ENCODE data around the gene PVR.

PVR gene

DNA sequence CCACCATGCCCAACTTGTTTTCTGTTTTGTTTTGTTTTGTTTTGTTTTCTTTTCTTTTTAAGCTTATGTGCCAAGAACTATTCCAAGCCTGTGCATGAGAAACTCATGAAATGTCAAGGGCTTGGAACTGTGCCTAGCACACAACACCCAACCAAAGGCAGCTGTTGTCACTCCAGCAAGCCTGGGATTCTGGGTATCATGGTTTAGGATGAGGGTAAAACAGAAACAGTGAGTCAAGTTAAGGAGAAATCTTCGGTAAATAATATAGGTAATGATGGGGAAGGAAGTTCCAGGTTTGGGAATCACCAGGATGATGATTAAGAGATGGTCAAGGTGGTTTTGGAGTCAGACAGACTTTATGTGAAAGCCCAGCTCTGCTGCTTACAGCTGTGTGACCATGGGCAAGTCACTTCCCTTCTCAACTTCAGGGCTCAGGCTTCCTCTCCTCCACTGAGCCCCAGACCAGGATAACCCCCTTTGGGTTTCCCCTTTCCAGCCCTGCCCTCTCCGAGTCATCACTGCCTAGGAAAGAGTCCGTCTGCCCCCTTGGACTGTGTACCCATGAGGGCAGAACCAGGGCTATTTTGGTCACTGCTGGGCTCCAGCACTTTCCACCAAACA is 5.0 kb downstream of the PVR start:
- Histone ChIP-seq H3K36me3 (ENCODE audit: control insufficient read depth in 2 of 2, insufficient read depth in 1 of 2, low read length in 2 of 2) (peaks cover 57 to 64% of the 10 kb centered on the region in 2 experiments), H3K27ac (ENCODE audit: extremely low read depth, low read depth, low read length) (no peak overlapping the region)

More for the DNA sequence above, 5.0 kb downstream of the PVR start:
- Histone ChIP-seq H3K9me3 (ENCODE audit: control insufficient read depth, insufficient read depth, low read depth, low read length) (no peaks in the 10 kb centered on the region), H3K4me3 (ENCODE audit: low read depth, low read length) (no peak overlapping the region), H3K4me1 (ENCODE audit: control insufficient read depth, insufficient read depth, low read length) (no peaks in the 10 kb centered on the region)
- POLR2A ChIA-PET, result no interaction called here
- TF ChIP-seq, protein P1, sequence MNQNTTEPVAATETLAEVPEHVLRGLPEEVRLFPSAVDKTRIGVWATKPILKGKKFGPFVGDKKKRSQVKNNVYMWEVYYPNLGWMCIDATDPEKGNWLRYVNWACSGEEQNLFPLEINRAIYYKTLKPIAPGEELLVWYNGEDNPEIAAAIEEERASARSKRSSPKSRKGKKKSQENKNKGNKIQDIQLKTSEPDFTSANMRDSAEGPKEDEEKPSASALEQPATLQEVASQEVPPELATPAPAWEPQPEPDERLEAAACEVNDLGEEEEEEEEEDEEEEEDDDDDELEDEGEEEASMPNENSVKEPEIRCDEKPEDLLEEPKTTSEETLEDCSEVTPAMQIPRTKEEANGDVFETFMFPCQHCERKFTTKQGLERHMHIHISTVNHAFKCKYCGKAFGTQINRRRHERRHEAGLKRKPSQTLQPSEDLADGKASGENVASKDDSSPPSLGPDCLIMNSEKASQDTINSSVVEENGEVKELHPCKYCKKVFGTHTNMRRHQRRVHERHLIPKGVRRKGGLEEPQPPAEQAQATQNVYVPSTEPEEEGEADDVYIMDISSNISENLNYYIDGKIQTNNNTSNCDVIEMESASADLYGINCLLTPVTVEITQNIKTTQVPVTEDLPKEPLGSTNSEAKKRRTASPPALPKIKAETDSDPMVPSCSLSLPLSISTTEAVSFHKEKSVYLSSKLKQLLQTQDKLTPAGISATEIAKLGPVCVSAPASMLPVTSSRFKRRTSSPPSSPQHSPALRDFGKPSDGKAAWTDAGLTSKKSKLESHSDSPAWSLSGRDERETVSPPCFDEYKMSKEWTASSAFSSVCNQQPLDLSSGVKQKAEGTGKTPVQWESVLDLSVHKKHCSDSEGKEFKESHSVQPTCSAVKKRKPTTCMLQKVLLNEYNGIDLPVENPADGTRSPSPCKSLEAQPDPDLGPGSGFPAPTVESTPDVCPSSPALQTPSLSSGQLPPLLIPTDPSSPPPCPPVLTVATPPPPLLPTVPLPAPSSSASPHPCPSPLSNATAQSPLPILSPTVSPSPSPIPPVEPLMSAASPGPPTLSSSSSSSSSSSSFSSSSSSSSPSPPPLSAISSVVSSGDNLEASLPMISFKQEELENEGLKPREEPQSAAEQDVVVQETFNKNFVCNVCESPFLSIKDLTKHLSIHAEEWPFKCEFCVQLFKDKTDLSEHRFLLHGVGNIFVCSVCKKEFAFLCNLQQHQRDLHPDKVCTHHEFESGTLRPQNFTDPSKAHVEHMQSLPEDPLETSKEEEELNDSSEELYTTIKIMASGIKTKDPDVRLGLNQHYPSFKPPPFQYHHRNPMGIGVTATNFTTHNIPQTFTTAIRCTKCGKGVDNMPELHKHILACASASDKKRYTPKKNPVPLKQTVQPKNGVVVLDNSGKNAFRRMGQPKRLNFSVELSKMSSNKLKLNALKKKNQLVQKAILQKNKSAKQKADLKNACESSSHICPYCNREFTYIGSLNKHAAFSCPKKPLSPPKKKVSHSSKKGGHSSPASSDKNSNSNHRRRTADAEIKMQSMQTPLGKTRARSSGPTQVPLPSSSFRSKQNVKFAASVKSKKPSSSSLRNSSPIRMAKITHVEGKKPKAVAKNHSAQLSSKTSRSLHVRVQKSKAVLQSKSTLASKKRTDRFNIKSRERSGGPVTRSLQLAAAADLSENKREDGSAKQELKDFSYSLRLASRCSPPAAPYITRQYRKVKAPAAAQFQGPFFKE (tag by site-specific recombination; IDR thresholded peaks at IDR 0.05; ENCODE audit: borderline replicate concordance), result no peak
- TF ChIP-seq ZNF792 (tag by site-specific recombination; IDR thresholded peaks at IDR 0.05) (no peak), ZNF677 (tag by site-specific recombination; IDR thresholded peaks at IDR 0.05) (no peak), ZNF37A (tag by site-specific recombination; IDR thresholded peaks at IDR 0.05) (no peak), ZNF791 (tag by site-specific recombination; IDR thresholded peaks at IDR 0.05) (no peak), KLF9 (tag by site-specific recombination; IDR thresholded peaks at IDR 0.05; ENCODE audit: low read depth) (no peak), REPIN1 (tag by site-specific recombination; IDR thresholded peaks at IDR 0.05; ENCODE audit: low read depth) (no peak), ZNF211 (tag by site-specific recombination; IDR thresholded peaks at IDR 0.05; ENCODE audit: low read depth) (no peak), ZNF830 (tag by site-specific recombination; IDR thresholded peaks at IDR 0.05; ENCODE audit: low read depth) (no peak), ZFP3 (tag by site-specific recombination; IDR thresholded peaks at IDR 0.05; ENCODE audit: low read depth) (no peak), ZNF239 (tag by site-specific recombination; IDR thresholded peaks at IDR 0.05) (no peak), ZNF202 (tag by site-specific recombination; IDR thresholded peaks at IDR 0.05; ENCODE audit: borderline replicate concordance) (no peak), ZNF585B (tag by site-specific recombination; IDR thresholded peaks at IDR 0.05) (no peak), ZNF146 (tag by site-specific recombination; IDR thresholded peaks at IDR 0.05) (no peak), ZNF112 (tag by site-specific recombination; IDR thresholded peaks at IDR 0.05) (no peak)
- TF ChIP-seq, protein P2, sequence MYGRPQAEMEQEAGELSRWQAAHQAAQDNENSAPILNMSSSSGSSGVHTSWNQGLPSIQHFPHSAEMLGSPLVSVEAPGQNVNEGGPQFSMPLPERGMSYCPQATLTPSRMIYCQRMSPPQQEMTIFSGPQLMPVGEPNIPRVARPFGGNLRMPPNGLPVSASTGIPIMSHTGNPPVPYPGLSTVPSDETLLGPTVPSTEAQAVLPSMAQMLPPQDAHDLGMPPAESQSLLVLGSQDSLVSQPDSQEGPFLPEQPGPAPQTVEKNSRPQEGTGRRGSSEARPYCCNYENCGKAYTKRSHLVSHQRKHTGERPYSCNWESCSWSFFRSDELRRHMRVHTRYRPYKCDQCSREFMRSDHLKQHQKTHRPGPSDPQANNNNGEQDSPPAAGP (tag by site-specific recombination; IDR thresholded peaks at IDR 0.05), result no peak
- TF ChIP-seq, protein P3, sequence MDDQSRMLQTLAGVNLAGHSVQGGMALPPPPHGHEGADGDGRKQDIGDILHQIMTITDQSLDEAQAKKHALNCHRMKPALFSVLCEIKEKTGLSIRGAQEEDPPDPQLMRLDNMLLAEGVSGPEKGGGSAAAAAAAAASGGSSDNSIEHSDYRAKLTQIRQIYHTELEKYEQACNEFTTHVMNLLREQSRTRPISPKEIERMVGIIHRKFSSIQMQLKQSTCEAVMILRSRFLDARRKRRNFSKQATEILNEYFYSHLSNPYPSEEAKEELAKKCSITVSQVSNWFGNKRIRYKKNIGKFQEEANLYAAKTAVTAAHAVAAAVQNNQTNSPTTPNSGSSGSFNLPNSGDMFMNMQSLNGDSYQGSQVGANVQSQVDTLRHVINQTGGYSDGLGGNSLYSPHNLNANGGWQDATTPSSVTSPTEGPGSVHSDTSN (CRISPR knock-in tag; IDR thresholded peaks at IDR 0.05), result no peak
- TF ChIP-seq, protein P4, sequence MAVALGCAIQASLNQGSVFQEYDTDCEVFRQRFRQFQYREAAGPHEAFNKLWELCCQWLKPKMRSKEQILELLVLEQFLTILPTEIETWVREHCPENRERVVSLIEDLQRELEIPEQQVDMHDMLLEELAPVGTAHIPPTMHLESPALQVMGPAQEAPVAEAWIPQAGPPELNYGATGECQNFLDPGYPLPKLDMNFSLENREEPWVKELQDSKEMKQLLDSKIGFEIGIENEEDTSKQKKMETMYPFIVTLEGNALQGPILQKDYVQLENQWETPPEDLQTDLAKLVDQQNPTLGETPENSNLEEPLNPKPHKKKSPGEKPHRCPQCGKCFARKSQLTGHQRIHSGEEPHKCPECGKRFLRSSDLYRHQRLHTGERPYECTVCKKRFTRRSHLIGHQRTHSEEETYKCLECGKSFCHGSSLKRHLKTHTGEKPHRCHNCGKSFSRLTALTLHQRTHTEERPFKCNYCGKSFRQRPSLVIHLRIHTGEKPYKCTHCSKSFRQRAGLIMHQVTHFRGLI (tag by site-specific recombination; IDR thresholded peaks at IDR 0.05), result no peak
- TF ChIP-seq, protein P5, sequence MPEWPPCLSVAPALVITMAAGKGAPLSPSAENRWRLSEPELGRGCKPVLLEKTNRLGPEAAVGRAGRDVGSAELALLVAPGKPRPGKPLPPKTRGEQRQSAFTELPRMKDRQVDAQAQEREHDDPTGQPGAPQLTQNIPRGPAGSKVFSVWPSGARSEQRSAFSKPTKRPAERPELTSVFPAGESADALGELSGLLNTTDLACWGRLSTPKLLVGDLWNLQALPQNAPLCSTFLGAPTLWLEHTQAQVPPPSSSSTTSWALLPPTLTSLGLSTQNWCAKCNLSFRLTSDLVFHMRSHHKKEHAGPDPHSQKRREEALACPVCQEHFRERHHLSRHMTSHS (tag by site-specific recombination; IDR thresholded peaks at IDR 0.05), result no peak
- TF ChIP-seq, protein P6, sequence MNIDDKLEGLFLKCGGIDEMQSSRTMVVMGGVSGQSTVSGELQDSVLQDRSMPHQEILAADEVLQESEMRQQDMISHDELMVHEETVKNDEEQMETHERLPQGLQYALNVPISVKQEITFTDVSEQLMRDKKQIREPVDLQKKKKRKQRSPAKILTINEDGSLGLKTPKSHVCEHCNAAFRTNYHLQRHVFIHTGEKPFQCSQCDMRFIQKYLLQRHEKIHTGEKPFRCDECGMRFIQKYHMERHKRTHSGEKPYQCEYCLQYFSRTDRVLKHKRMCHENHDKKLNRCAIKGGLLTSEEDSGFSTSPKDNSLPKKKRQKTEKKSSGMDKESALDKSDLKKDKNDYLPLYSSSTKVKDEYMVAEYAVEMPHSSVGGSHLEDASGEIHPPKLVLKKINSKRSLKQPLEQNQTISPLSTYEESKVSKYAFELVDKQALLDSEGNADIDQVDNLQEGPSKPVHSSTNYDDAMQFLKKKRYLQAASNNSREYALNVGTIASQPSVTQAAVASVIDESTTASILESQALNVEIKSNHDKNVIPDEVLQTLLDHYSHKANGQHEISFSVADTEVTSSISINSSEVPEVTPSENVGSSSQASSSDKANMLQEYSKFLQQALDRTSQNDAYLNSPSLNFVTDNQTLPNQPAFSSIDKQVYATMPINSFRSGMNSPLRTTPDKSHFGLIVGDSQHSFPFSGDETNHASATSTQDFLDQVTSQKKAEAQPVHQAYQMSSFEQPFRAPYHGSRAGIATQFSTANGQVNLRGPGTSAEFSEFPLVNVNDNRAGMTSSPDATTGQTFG (tag by site-specific recombination; IDR thresholded peaks at IDR 0.05; ENCODE audit: borderline replicate concordance), result no peak
- CTCF ChIA-PET, result interaction anchor here (1.0 to 3.0 kb wide), 5 partner anchors 8 to 79 kb away, joined by 3 to 10 read pairs (median 4); no protein-coding TSS in a partner anchor

Measured in HEK293 (cell line).